MV-4-11 (cell line): ENCODE measurements around the gene ANAPC1.
"Not testable (repeated sequence)": the region's sequence is repeated elsewhere in the genome, so short reads cannot be mapped to it uniquely, and the experiment has no call there.

Experiments
- DNase-seq: peaks from one replicate; lab custom pipeline; 2025; lab: John Stamatoyannopoulos, UW

ANAPC1 gene

DNA sequence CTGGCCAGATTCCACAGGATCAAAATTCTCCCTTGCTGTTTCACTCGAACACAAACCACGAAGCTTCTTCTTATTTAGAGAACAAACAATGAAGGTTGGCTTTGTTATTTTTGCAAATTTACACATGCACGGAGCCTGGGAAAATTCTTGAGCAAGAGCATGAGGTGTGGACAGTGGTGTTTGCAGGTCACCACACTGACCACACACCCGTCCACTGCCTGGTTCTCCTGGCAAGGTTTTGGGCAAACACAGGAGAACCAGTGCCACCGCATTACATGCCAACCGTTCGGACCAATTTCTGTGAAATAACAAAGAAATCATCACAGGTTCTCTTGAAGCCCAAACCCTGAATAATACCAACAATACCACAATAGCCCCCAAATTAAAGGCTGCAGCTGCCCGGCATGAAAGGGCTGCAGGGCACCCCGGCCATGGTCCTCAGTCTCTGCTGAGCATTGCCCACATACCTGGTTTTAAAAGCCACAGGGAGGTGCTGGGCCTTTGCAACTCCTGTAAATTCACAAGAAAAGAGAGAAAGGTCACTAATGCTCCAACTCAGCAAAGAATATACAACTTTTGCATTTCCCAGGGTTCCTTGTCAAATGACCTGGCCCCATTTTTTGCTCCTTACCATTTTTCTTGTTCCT, 154.1 kb downstream of the ANAPC1 start:
- not testable (repeated sequence) for DNase-seq

DNA sequence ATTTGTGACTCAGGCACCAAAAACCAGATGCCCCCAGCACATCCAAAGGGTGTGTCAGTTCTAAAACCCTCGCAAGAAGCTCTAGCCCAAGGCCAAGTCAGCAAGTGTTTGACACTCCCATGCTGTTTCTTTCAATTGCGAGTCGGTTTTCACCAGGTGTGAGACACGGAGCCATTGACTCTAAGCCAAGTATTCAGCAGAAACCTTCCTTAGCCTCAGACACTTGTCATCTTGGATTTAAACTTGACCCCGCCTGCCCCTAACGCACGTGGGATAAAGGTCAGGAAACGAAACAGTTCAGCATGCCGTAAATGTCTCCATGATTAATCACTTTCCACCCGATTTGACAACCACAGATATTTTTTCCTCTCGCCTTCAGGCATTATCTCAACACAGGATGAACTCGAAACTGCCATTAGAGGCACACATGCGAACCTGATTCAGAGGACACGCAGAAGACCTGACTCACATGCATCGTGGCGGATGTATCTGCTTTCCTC, 156.3 kb downstream of the ANAPC1 start:
- peak; percentile 64 for DNase-seq

- not testable (repeated sequence) for DNase-seq
Observed at GRCh38 chr2:111725742-111726141, 158.3 kb downstream of the ANAPC1 start.

GRCh38 chr2:111719610-111720009, 164.4 kb downstream of the ANAPC1 start:
- not testable (repeated sequence) for DNase-seq
